NCI-H2196 treated with DMSO at 0.1 percent for 48 hours (cell line): Measurements from ENCODE around the gene ISOC2.

Experiments used
- DNase-seq: peaks from one replicate; lab custom pipeline; 2025; ENCODE audit not compliant: unreplicated experiment; lab: John Stamatoyannopoulos, UW

The ISOC2 gene

GRCh38 chr19:55490478-55491432, 29.3 kb upstream of the ISOC2 start:
- no peak for DNase-seq

- DNase-seq, result no peak
These were observed 28.5 kb upstream of the ISOC2 start for GRCh38 chr19:55489711-55490477.

- no peak for DNase-seq
These were observed 27.7 kb upstream of the ISOC2 start for GRCh38 chr19:55488986-55489710.

GRCh38 chr19:55487924-55488687, 26.7 kb upstream of the ISOC2 start, which contains the start of gene SSC5D:
Gene SSC5D, plus strand, starts transcription at chr19:55488436. Its CDS starts 154 bp downstream, at chr19:55488590.
- no peak for DNase-seq

GRCh38 chr19:55486971-55487923, 25.8 kb upstream of the ISOC2 start:
- DNase-seq, result no peak

- DNase-seq, result no peak
These were observed 24.9 kb upstream of the ISOC2 start for GRCh38 chr19:55486043-55486970.

- no peak for DNase-seq
These were observed 24.1 kb upstream of the ISOC2 start for GRCh38 chr19:55485439-55486011.

GRCh38 chr19:55484593-55485438, 23.4 kb upstream of the ISOC2 start, which contains the start of gene NAT14:
Gene NAT14, plus strand, starts transcription at chr19:55485188. Its CDS starts 521 bp downstream, at chr19:55485709.
- peak; percentile 36 for DNase-seq

- DNase-seq, result no peak
These were observed 22.5 kb upstream of the ISOC2 start for GRCh38 chr19:55483706-55484592.

GRCh38 chr19:55482967-55483705, 21.7 kb upstream of the ISOC2 start:
- DNase-seq, result no peak

- DNase-seq, result no peak
These were observed 20.9 kb upstream of the ISOC2 start for GRCh38 chr19:55482156-55482961.

- no peak for DNase-seq
These were observed 20.3 kb upstream of the ISOC2 start for GRCh38 chr19:55481794-55482155.

- no peak for DNase-seq
These were observed 19.8 kb upstream of the ISOC2 start for GRCh38 chr19:55481148-55481793.
